ENCODE data around the gene HS6ST3.

The HS6ST3 gene

GRCh38 chr13:96785986-96786385 lies 696.1 kb downstream of the HS6ST3 start:
- intact Hi-C loops (cut with DNase I) = no loop called here
- peak in 8 of 42 donors; percentile 6 to 43 (median 18) for DNase-seq

- intact Hi-C loops (cut with DNase I) = no loop called here
- no peak for DNase-seq
Measured at GRCh38 chr13:96792188-96792587, 702.3 kb downstream of the HS6ST3 start.

DNA sequence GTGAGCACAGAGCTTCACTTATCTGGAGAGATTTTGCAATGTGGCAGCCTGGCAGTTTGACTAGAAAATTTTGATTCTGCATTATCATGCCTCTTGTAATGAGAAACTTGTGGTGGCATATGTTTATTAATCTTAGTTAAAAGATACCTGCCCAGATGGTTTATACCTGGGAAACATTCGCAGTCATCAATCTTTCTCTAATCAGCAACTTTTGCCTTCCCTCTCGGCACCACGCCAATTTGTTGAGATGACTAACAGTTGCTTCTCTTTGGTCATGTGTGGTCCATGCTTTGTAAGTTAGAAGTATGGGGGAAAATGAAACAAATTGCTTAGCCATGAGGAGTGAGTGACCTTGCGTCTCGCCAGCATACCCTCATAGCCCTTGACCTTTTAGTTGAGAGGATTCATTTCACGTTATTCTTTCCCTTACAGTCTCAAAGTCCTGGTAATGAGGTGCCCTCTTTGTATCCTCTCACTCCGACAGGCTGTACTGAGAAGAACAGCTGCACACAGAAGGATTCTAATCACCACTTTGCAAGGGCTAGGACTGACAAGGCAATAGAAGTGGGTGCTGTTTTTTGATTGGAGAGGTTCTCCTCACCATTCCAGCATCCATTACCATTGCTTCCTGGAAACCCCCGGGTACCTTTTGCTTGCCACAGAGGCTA lies 703.0 kb downstream of the HS6ST3 start:
- intact Hi-C loops (cut with DNase I) = no loop called here
- DNase-seq = no peak

- DNase-seq = no peak
- intact Hi-C loops (cut with DNase I) = no loop called here
Measured at GRCh38 chr13:96793404-96793755, 703.5 kb downstream of the HS6ST3 start.

DNA sequence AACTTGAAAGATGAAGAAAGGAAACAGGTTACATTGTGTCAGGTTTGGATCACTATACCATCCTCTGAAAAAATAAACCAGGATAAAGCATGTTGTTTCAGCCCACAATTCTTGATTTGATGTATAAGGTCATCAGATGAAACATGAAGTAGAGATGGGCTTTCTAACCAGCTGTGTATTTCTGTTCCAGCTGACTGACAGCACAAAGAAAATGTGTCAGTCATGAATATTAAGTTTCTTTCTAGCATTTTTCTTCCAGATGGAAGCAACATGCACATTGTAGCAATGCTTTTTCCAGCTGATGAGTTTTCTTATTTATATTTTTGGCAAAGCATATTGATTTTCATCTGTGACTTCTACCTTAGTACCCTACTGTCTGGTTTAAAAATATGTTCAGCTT lies 704.8 kb downstream of the HS6ST3 start:
- intact Hi-C loops (cut with DNase I) = no loop called here
- DNase-seq = no peak

- DNase-seq = no peak
- intact Hi-C loops (cut with DNase I) = no loop called here
Measured at GRCh38 chr13:96795670-96796069, 705.8 kb downstream of the HS6ST3 start.

DNA sequence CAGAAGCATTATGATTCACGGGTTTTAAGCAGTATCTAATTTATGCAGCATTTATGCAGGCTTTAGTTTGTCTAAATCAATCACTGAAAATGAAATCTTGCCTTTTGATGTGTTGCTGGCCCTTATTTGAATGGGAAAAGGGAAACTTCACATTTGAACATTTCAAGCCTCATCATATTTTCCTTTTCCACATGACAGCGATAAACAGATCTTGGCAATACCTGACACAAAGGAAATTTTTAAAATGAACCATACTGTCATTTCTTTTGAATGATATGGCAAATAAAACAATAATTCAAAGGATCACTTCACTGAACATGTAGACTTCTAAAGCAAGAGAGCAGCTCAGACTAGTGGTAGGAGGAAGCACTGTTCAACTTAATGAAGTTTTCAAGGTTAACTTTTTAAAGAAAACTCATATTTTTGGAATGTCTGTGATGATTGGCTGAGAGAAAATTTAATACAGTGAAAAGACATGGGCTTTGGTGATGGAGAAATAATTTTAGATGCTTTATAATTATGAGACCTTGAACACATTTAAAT lies 706.3 kb downstream of the HS6ST3 start:
- intact Hi-C loops (cut with DNase I) = no loop called here
- no peak for DNase-seq

GRCh38 chr13:96797136-96797535 lies 707.2 kb downstream of the HS6ST3 start:
- DNase-seq = no peak
- intact Hi-C loops (cut with DNase I) = no loop called here

DNA sequence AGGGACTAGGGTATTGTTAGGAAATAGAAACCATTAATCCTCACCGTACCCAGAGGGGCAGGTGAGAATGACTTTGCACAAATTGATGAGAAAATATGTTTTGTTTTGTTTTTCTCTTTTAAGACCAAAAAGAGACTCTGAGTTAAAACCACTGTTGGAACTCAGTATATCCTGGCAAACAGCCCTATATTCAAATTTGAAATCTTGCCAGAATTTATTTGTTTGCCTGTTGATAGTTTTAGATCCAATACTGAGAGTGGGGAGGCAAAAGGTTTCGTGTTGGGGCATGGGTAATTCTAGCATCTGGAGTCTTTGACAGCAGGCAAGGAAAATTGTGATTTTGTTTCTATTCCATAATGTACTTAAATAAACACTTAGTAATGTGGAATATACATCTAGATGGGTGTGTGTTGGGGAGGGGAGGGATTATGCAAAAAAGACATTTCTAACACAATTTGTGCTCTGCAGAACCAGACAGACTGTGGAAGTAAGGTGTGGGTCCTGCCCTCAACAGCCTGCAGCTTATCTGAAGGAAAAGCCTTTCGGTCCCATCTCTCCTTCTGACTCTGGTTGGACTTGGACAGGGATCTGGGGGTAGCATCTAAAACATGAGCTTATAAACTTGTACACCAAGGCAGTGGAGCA lies 713.7 kb downstream of the HS6ST3 start:
- DNase-seq = no peak
- intact Hi-C loops (cut with DNase I) = no loop called here

DNA sequence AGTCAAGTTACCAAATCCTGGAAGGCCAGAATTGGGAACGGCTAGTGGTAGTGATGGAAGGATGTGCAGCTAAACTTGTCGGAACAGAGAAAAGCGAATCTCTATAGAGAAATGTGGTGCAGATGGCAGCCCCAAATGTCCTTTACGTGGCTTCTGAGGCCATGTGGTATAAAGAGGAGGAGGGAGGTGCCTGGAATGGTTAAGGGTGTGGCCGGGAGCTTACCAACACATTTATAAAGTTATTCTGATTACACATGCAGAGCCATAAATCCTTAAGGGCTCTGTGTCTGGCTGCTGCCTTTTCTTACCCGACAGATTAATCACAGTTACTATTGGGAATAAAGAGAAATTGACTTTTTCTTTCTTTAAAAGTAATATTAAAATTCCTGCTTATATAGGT lies 714.3 kb downstream of the HS6ST3 start:
- intact Hi-C loops (cut with DNase I) = no loop called here

DNA sequence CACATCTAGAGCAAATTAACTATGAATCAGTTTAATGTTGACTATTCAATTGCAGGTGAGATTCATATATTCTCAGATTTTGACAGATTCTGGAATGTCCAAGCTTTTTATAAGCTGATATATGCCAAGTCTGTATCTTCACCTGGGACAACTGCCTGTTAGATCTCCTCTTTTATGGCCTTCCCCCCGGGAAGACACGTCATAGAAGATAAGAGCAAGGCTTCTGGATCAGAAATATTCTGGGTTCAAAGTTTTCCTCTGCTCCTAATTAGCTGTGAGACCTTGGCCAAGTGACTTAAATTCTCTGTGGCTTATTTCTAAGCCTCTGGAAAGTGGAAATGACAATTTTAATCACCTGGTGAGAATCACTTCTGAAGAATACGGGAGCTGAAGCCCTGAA lies 716.8 kb downstream of the HS6ST3 start:
- no peak for DNase-seq
- intact Hi-C loops (cut with DNase I) = no loop called here

More for the DNA sequence above, 714.3 kb downstream of the HS6ST3 start:
- no peak for DNase-seq

DNA sequence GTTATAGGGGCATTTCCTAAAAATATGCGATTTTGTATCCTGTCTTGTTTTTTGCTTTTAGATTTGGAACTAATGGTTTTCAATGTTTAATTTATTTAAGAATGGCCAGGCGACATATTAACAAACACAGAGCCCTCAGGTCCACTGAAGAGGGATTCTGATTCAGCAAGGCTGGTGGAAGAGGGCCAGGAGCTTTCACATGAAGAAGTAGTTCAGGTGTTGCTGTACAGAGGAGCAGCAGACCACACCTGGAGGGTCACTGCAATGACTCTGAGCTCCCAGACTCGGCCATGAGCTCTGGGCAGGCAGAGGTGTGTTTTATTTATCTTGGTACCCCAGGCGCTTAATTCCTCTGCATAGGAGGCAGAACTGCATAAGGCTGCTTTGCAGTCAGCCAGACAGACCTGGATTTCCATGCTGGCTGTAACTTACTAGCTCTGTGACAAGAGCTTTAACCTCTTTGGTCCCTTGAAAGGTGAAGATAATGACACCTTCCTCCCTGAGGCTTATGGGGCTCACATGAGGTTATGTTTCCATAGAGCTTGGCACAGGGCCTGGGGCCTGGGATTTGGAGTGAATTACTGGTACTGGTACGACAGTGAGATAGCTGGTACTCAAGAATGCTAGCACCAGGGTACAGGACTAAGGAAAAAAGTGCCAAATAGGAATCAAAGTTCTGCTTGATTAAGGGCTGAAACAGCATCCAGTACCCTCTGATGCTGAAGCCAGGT lies 719.6 kb downstream of the HS6ST3 start:
- no peak for DNase-seq
- intact Hi-C loops (cut with DNase I) = no loop called here

DNA sequence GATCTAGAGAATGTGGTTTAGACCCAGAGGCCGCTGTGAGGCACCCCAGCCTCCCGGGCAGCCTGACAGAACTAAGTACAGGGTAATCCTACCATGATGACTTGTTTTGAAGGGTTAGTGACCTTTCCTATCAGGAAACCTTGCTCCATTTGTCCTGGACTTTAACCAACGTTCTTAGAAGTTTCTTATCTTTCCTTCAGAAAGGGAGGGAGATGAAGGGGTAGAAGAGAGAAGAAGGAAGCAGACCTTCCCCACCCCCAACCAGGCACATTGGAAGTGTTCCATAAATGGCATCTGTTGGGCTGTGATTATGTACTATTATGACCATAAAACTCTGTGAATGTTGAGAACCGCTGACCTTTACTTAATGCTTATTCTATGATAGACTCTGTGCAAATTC lies 720.2 kb downstream of the HS6ST3 start:
- no peak for DNase-seq
- intact Hi-C loops (cut with DNase I) = no loop called here

DNA sequence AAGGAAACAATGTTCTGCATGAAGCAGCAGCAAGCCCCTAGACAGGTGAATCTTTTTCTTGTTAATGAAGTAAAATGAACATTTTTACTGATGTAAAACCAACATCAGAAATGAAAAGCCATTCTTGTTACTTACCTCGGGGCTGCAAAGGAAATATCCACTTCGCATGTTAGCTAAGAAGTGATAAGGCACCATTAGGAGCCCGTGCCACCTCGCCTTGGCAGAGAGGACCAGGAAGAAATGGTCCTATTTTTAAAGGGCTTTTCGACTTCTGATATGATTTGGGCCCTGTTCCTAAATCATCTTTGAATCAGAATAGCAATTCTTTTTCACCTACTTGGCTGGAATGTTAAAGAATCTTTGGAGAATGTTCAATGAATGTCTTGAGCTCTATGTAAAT lies 721.1 kb downstream of the HS6ST3 start:
- intact Hi-C loops (cut with DNase I) = no loop called here
- no peak for DNase-seq

GRCh38 chr13:96816261-96816660 lies 726.4 kb downstream of the HS6ST3 start:
- intact Hi-C loops (cut with DNase I) = no loop called here
- no peak for DNase-seq

GRCh38 chr13:96816874-96817273 lies 727.0 kb downstream of the HS6ST3 start:
- intact Hi-C loops (cut with DNase I) = no loop called here
- DNase-seq = no peak

DNA sequence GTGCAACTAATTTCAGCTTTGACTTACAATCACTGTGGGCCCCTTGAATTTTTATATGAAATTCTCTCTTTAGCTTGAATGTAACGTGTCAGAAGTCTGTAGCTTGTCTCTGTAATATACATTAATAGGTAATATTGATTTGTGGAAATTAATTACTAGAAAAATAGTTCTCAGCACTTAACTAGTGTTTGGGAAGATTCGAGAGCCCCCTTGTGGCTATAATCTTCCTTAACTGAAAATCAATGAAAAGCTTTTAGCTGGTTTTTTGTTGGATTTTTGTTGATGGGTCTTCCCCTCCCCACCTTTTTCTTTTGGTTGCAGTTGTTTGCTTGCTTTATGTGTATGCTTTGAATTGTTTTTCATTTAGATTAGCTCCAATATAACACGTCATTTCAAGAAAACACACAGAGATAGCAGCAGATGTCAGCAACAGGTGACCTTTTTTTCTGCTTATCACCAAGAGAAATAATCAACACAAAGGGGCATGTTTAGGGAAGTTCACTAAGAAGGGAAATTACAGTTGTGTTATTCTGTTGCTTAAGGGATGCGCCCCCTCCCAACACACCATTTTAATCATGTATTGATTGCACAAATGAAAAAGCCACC lies 727.5 kb downstream of the HS6ST3 start:
- intact Hi-C loops (cut with DNase I) = no loop called here
- peak in 3 of 42 donors; percentile 6 to 25 (median 24) for DNase-seq

- intact Hi-C loops (cut with DNase I) = no loop called here
- DNase-seq = no peak
Measured at GRCh38 chr13:96819375-96819774, 729.5 kb downstream of the HS6ST3 start.

DNA sequence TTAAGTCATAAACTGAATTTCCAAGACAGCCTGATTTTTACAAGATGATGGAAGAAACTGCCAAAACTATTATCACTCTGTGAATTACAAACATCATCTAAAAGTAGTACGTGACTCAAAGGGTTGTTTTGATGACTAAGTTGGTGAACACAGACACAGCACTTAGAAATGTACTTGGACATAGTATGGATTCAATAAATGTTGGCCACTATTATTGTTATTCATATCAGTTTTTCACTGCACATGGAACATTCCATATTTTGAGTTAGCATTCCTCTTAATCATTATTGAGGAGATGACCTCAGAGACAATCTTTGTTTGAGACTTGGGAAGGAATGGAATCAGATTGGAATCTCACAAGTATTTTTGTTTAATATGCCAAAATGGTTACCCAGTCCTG lies 731.5 kb downstream of the HS6ST3 start:
- intact Hi-C loops (cut with DNase I) = no loop called here
- no peak for DNase-seq

DNA sequence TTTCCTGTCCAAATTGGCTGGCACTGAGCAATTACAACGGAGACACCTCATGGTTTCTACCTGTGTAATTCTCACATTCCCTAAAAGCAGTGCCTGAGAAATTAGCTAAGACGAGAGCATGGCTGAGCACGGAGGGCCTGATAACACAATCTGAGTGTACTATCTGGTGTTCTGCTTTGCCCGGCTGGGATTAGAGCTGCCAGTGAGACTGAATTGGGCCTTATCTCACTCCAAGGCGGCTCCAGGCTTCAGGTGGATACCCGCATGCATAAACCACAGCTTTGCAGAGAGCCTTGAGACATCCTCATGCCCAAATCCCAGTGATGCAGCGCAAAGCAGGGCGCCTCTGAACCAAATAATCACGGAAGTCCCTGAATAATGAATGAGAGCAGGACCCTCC lies 732.1 kb downstream of the HS6ST3 start:
- DNase-seq = no peak
- intact Hi-C loops (cut with DNase I) = no loop called here

Data from head of caudate nucleus (tissue), 42 donors.